Measurements from ENCODE around the gene DERA. TPM values are rescaled to one million over a fixed set of nuclear protein-coding genes. Genes with fewer than 3 reads are reported as not detected.
"Not testable (repeated sequence)": the region's sequence is repeated elsewhere in the genome, so short reads cannot be mapped to it uniquely, and the experiment has no call there.

The DERA gene
- total RNA-seq, 2 experiments from 2014 or later: 28.3 to 34.0 TPM

GRCh38 chr12:15996948-15997347 lies 85.8 kb downstream of the DERA start:
- no peaks in the 10 kb centered on the region for H3K9me3 Mint-ChIP-seq
- peaks cover 12% of the 10 kb centered on the region for H3K36me3 Mint-ChIP-seq
- no peaks in the 10 kb centered on the region for H3K4me1 Mint-ChIP-seq
- no peak for DNase-seq
- H3K4me3 Mint-ChIP-seq: no peak overlapping the region
- no peaks in the 10 kb centered on the region for H3K27me3 Mint-ChIP-seq
- no peak overlapping the region for H3K27ac Mint-ChIP-seq

- no peak for DNase-seq
- Mint-ChIP-seq H3K4me3 (no peak overlapping the region), H3K4me1 (no peaks in the 10 kb centered on the region), H3K36me3 (peaks cover 9% of the 10 kb centered on the region), H3K9me3 (no peaks in the 10 kb centered on the region), H3K27me3 (no peaks in the 10 kb centered on the region), H3K27ac (no peak overlapping the region)
Observed at GRCh38 chr12:15997910-15998309, 86.8 kb downstream of the DERA start.

GRCh38 chr12:16002880-16003279 lies 91.7 kb downstream of the DERA start:
- Mint-ChIP-seq H3K27ac (no peak overlapping the region), H3K4me1 (no peaks in the 10 kb centered on the region), H3K9me3 (no peaks in the 10 kb centered on the region), H3K27me3 (no peaks in the 10 kb centered on the region), H3K36me3 (peaks cover 15% of the 10 kb centered on the region), H3K4me3 (no peak overlapping the region)
- no peak for DNase-seq

GRCh38 chr12:16003460-16003859 lies 92.3 kb downstream of the DERA start:
- Mint-ChIP-seq H3K4me3 (no peak overlapping the region), H3K36me3 (peaks cover 20% of the 10 kb centered on the region), H3K4me1 (no peaks in the 10 kb centered on the region), H3K27ac (no peak overlapping the region), H3K9me3 (no peaks in the 10 kb centered on the region), H3K27me3 (no peaks in the 10 kb centered on the region)
- DNase-seq: no peak

- H3K9me3 Mint-ChIP-seq: no peaks in the 10 kb centered on the region
- peaks cover 24% of the 10 kb centered on the region for H3K36me3 Mint-ChIP-seq
- H3K4me3 Mint-ChIP-seq: no peak overlapping the region
- H3K27me3 Mint-ChIP-seq: no peaks in the 10 kb centered on the region
- H3K4me1 Mint-ChIP-seq: no peaks in the 10 kb centered on the region
- H3K27ac Mint-ChIP-seq: no peak overlapping the region
- no peak for DNase-seq
Observed at GRCh38 chr12:16006752-16007151, 95.6 kb downstream of the DERA start.

GRCh38 chr12:16008421-16008824 lies 97.3 kb downstream of the DERA start:
- Mint-ChIP-seq H3K27ac (no peak overlapping the region), H3K4me1 (no peaks in the 10 kb centered on the region), H3K27me3 (no peaks in the 10 kb centered on the region), H3K4me3 (no peak overlapping the region), H3K36me3 (peaks cover 37% of the 10 kb centered on the region), H3K9me3 (peaks cover 4% of the 10 kb centered on the region)
- DNase-seq: no peak

- Mint-ChIP-seq H3K36me3 (peaks cover 59% of the 10 kb centered on the region), H3K27me3 (no peaks in the 10 kb centered on the region), H3K4me3 (no peak overlapping the region)
Observed at GRCh38 chr12:16012117-16012516, 101.0 kb downstream of the DERA start.

GRCh38 chr12:16013722-16014121 lies 102.6 kb downstream of the DERA start:
- not testable (repeated sequence) for H3K27me3 Mint-ChIP-seq, H3K27ac Mint-ChIP-seq, H3K4me3 Mint-ChIP-seq, DNase-seq, H3K4me1 Mint-ChIP-seq
- Mint-ChIP-seq H3K9me3 (peaks cover 18% of the 10 kb centered on the region), H3K36me3 (peaks cover 58% of the 10 kb centered on the region)

More at GRCh38 chr12:16012117-16012516, 101.0 kb downstream of the DERA start:
- H3K27ac Mint-ChIP-seq: no peak overlapping the region
- no peaks in the 10 kb centered on the region for H3K4me1 Mint-ChIP-seq
- H3K9me3 Mint-ChIP-seq: peaks cover 18% of the 10 kb centered on the region
- no peak for DNase-seq

- H3K36me3 Mint-ChIP-seq: peaks cover 63% of the 10 kb centered on the region
- H3K4me3 Mint-ChIP-seq, H3K27ac Mint-ChIP-seq, DNase-seq, H3K27me3 Mint-ChIP-seq, H3K4me1 Mint-ChIP-seq: not testable (repeated sequence)
- peaks cover 18% of the 10 kb centered on the region for H3K9me3 Mint-ChIP-seq
Observed at GRCh38 chr12:16014394-16014793, 103.3 kb downstream of the DERA start.

- Mint-ChIP-seq H3K9me3 (peaks cover 21% of the 10 kb centered on the region), H3K27ac (no peak overlapping the region), H3K4me1 (no peaks in the 10 kb centered on the region), H3K27me3 (no peaks in the 10 kb centered on the region), H3K36me3 (peaks cover 74% of the 10 kb centered on the region), H3K4me3 (no peak overlapping the region)
- DNase-seq: no peak
Observed at GRCh38 chr12:16016748-16017147, 105.6 kb downstream of the DERA start.

- Mint-ChIP-seq H3K27me3 (no peaks in the 10 kb centered on the region), H3K36me3 (peaks cover 76% of the 10 kb centered on the region), H3K4me1 (no peaks in the 10 kb centered on the region), H3K27ac (no peak overlapping the region), H3K4me3 (no peak overlapping the region), H3K9me3 (peaks cover 17% of the 10 kb centered on the region)
- no peak for DNase-seq
Observed at GRCh38 chr12:16018306-16018705, 107.2 kb downstream of the DERA start.

- H3K36me3 Mint-ChIP-seq: peaks cover 74% of the 10 kb centered on the region
Observed at GRCh38 chr12:16019136-16019535, 108.0 kb downstream of the DERA start.

GRCh38 chr12:16020031-16020430 lies 108.9 kb downstream of the DERA start:
- Mint-ChIP-seq H3K4me1 (no peaks in the 10 kb centered on the region), H3K27ac (no peak overlapping the region), H3K9me3 (peaks cover 4% of the 10 kb centered on the region), H3K27me3 (no peaks in the 10 kb centered on the region), H3K36me3 (peaks cover 66% of the 10 kb centered on the region), H3K4me3 (no peak overlapping the region)
- DNase-seq: no peak

More at GRCh38 chr12:16019136-16019535, 108.0 kb downstream of the DERA start:
- Mint-ChIP-seq H3K4me3 (no peak overlapping the region), H3K9me3 (peaks cover 10% of the 10 kb centered on the region), H3K4me1 (no peaks in the 10 kb centered on the region), H3K27me3 (no peaks in the 10 kb centered on the region), H3K27ac (no peak overlapping the region)
- DNase-seq: no peak

- H3K27me3 Mint-ChIP-seq: no peaks in the 10 kb centered on the region
- no peak overlapping the region for H3K27ac Mint-ChIP-seq
- H3K4me1 Mint-ChIP-seq: no peaks in the 10 kb centered on the region
- H3K36me3 Mint-ChIP-seq: peaks cover 56% of the 10 kb centered on the region
- DNase-seq: no peak
- H3K9me3 Mint-ChIP-seq: peaks cover 3% of the 10 kb centered on the region
- no peak overlapping the region for H3K4me3 Mint-ChIP-seq
Observed at GRCh38 chr12:16021026-16021425, 109.9 kb downstream of the DERA start.

- DNase-seq: no peak
- no peak overlapping the region for H3K4me3 Mint-ChIP-seq
- H3K27me3 Mint-ChIP-seq: no peaks in the 10 kb centered on the region
- H3K36me3 Mint-ChIP-seq: peaks cover 55% of the 10 kb centered on the region
- no peak overlapping the region for H3K27ac Mint-ChIP-seq
- H3K9me3 Mint-ChIP-seq: peaks cover 3% of the 10 kb centered on the region
- H3K4me1 Mint-ChIP-seq: no peaks in the 10 kb centered on the region
Observed at GRCh38 chr12:16021676-16022075, 110.5 kb downstream of the DERA start.

GRCh38 chr12:16027002-16027401 lies 115.9 kb downstream of the DERA start:
- Mint-ChIP-seq H3K4me3 (no peak overlapping the region), H3K27ac (no peak overlapping the region), H3K27me3 (no peaks in the 10 kb centered on the region), H3K36me3 (peaks cover 19% of the 10 kb centered on the region), H3K4me1 (no peaks in the 10 kb centered on the region), H3K9me3 (no peaks in the 10 kb centered on the region)
- no peak for DNase-seq

GRCh38 chr12:16030744-16031143 lies 119.6 kb downstream of the DERA start:
- Mint-ChIP-seq H3K4me1 (no peaks in the 10 kb centered on the region), H3K27me3 (no peaks in the 10 kb centered on the region), H3K9me3 (no peaks in the 10 kb centered on the region), H3K27ac (no peak overlapping the region), H3K36me3 (peaks cover 11% of the 10 kb centered on the region), H3K4me3 (no peak overlapping the region)
- no peak for DNase-seq

Data from activated naive CD8-positive, alpha-beta T cell treated with anti-CD3 and anti-CD28 coated beads for 36 hours (primary cell).